Smooth muscle cell (in vitro differentiated cells): ENCODE measurements around the gene CFAP97D2. TPM values are rescaled to one million over a fixed set of nuclear protein-coding genes. Genes with fewer than 3 reads are reported as not detected.

Source experiments
- DNase-seq: peaks from one replicate; lab custom pipeline; 2025; ENCODE audit not compliant: unreplicated experiment; lab: John Stamatoyannopoulos, UW
- H2AFZ ChIP-seq: fragments of 200-600 bp; sonication (generic); 2 replicates; pipeline ENCODE4 v1.6.0; 2016; ENCODE audit warnings: antibody characterized with exemption, low read depth, mild to moderate bottlenecking
- H3F3A ChIP-seq: fragments of 200-600 bp; sonication (generic); 2 replicates; pipeline ENCODE4 v1.6.0; 2017; ENCODE audit warnings: antibody characterized with exemption, low read depth
- H3K27ac ChIP-seq: fragments of 200-600 bp; sonication (generic); 2 replicates; pipeline ENCODE4 v1.5.1; 2016; ENCODE audit warnings: low read depth, mild to moderate bottlenecking
- H3K27me3 ChIP-seq: fragments of 200-600 bp; sonication (generic); 2 replicates; pipeline ENCODE4 v1.6.1; 2016; ENCODE audit warnings: low read depth, mild to moderate bottlenecking
- H3K36me3 ChIP-seq: fragments of 200-600 bp; sonication (generic); 2 replicates; pipeline ENCODE4 v1.5.1; 2016; ENCODE audit warnings: low read depth
- H3K4me1 ChIP-seq: fragments of 200-600 bp; sonication (generic); 2 replicates; pipeline ENCODE4 v1.5.1; 2016; ENCODE audit warnings: low read depth
- H3K4me2 ChIP-seq: fragments of 200-600 bp; sonication (generic); 2 replicates; pipeline ENCODE4 v1.6.0; 2016; ENCODE audit warnings: mild to moderate bottlenecking
- H3K4me3 ChIP-seq: fragments of 200-600 bp; sonication (generic); 2 replicates; pipeline ENCODE4 v1.5.1; 2016; ENCODE audit warnings: mild to moderate bottlenecking
- H3K79me2 ChIP-seq: fragments of 200-600 bp; sonication (generic); 2 replicates; pipeline ENCODE4 v1.6.0; 2016; ENCODE audit warnings: low read depth, mild to moderate bottlenecking
- H3K9ac ChIP-seq: fragments of 200-600 bp; sonication (generic); 2 replicates; pipeline ENCODE4 v1.6.0; 2016; ENCODE audit warnings: low read depth
- H3K9me3 ChIP-seq: fragments of 200-600 bp; sonication (generic); replicated peaks from 2 replicates; pipeline ENCODE4 v1.5.1; 2016; ENCODE audit warnings: low read depth
- H4K20me1 ChIP-seq: fragments of 200-600 bp; sonication (generic); 2 replicates; pipeline ENCODE4 v1.6.0; 2016; ENCODE audit warnings: low read depth
- WGBS: methylation state at CpG from one replicate; pipeline ENCODE4 v1.1.7; 2016; ENCODE audit warnings: low lambda C conversion rate; 5-methylcytosine and 5-hydroxymethylcytosine counted together
- polyA plus RNA-seq: library from polyadenylated mRNA; unstranded; fragments of >200 nt; fragmentation: Nextera tagmentation; extraction: Ambion mirVana; gene quantifications from 2 replicates; pipeline ENCODE4 v1.2.1, GENCODE V29; 2016
- total RNA-seq: library from RNA; depleted of rRNA; stranded (reverse); fragments of >200 nt; gene quantifications from 2 replicates; pipeline ENCODE4 v1.2.3, GENCODE V29; 2014
- TF ChIP-seq, protein P1 (sequence below): fragments of 200-600 bp; sonication (generic); IDR thresholded peaks from 2 replicates; pipeline ENCODE4 v1.5.1; 2017; ENCODE audit warnings: borderline replicate concordance, mild to moderate bottlenecking, antibody characterized with exemption; ENCODE audit not compliant: insufficient read depth, poor library complexity, severe bottlenecking

CFAP97D2 gene
- total and polyA plus RNA-seq, 2 experiments from 2014 or later, result not detected

DNA sequence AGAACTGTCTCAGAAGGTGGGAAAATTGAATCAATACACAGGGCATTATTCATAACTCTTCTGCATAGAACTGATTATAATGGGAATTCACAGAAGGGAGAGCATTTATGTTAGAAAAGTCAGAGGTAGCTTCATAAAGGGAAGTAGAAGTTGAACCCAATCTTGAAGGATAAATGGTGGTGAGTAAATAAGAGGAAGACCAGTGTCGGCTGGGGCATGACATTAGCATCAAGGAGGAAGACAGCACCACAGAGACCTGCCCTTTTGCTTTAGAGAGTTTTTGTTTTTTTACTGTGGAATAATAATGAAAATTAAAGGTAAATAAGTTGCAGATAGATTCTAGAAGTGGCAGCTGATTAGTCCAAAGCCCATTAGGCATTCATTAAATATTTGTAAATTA is 77.5 kb downstream of the CFAP97D2 start:
- Histone ChIP-seq H3K4me3 (no peak overlapping the region), H3K4me2 (no peak overlapping the region), H3K27me3 (no peaks in the 10 kb centered on the region), H3K36me3 (peaks cover 32% of the 10 kb centered on the region), H3K27ac (no peak overlapping the region), H3K79me2 (no peaks in the 10 kb centered on the region), H3K4me1 (no peaks in the 10 kb centered on the region), H3K9ac (no peak overlapping the region), H3F3A (no peaks in the 10 kb centered on the region), H4K20me1 (peaks cover 21% of the 10 kb centered on the region), H2AFZ (no peak overlapping the region), H3K9me3 (no peaks in the 10 kb centered on the region)
- TF ChIP-seq, protein P1, sequence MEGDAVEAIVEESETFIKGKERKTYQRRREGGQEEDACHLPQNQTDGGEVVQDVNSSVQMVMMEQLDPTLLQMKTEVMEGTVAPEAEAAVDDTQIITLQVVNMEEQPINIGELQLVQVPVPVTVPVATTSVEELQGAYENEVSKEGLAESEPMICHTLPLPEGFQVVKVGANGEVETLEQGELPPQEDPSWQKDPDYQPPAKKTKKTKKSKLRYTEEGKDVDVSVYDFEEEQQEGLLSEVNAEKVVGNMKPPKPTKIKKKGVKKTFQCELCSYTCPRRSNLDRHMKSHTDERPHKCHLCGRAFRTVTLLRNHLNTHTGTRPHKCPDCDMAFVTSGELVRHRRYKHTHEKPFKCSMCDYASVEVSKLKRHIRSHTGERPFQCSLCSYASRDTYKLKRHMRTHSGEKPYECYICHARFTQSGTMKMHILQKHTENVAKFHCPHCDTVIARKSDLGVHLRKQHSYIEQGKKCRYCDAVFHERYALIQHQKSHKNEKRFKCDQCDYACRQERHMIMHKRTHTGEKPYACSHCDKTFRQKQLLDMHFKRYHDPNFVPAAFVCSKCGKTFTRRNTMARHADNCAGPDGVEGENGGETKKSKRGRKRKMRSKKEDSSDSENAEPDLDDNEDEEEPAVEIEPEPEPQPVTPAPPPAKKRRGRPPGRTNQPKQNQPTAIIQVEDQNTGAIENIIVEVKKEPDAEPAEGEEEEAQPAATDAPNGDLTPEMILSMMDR, result no peak
- 89% methylated on average over 1 of the region's 1 CpG for WGBS
- DNase-seq, result no peak

DNA sequence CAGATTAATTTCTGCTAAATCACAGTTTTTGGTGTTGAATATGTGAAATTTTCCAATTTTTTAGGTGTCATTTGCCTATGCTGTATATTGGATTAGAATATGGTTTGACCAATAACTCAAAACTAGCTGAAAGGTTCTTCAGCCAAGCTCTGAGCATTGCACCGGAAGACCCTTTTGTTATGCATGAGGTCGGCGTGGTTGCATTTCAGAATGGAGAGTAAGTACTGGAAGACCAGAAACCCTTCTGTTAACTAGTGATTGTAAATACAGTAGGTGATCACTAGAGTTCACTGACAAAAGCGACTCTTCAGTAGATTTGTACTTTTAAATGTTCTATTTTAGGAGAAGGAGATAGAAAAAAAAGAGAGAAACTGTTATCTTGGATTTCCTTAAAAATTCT is 78.0 kb downstream of the CFAP97D2 start:
- peaks cover 33% of the 10 kb centered on the region for H3K36me3 ChIP-seq
- TF ChIP-seq, protein P1, result no peak
- no peaks in the 10 kb centered on the region for H3K9me3 ChIP-seq
- H3K4me3 ChIP-seq, result no peak overlapping the region
- 74% methylated on average over 4 of the region's 4 CpGs for WGBS
- no peaks in the 10 kb centered on the region for H3K79me2 ChIP-seq
- H3K4me2 ChIP-seq, result no peak overlapping the region
- H3K9ac ChIP-seq, result no peak overlapping the region
- no peak overlapping the region for H2AFZ ChIP-seq
- H4K20me1 ChIP-seq, result peaks cover 18% of the 10 kb centered on the region
- no peak for DNase-seq
- H3K27ac ChIP-seq, result no peak overlapping the region
- H3K27me3 ChIP-seq, result no peaks in the 10 kb centered on the region
- H3K4me1 ChIP-seq, result no peaks in the 10 kb centered on the region
- no peaks in the 10 kb centered on the region for H3F3A ChIP-seq

DNA sequence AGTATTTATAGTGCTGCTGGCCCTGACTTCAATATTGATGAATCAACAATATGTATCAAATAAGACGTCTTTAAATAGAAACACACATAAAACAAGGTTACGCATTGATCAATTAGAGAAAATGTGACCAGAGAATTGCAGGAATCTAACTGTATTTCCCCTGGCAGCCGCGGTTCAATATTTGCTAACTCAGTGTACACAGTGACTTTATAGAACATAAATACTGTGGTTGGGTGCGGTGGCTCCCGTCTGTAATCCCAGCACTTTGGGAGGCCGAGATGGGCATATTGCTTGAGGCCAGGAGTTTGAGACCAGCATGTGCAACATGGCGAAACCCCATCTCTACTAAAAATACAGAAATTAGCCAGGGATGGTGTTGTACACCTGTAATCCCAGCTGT is 79.5 kb downstream of the CFAP97D2 start:
- TF ChIP-seq, protein P1, result no peak
- 97% methylated on average over 8 of the region's 8 CpGs for WGBS

DNA sequence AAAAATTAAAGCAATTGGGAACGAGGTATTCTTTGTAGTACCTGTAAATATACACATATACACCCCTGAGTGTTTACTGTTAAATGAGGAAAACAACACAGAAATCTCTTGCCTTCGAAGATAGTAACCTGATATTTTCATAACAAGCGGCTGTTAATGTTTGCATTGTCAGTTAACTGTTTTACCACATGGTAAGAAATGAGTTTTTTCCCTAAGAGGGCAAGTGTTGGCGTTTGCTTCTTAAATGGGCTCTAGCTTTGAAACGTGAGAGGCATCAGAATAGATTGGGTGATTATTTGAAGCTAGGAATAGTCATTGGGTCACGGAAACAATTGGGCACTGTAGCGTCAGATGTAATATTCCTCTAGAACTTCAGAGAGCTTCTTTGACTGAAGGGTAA is 80.3 kb downstream of the CFAP97D2 start:
- peaks cover 7% of the 10 kb centered on the region for H4K20me1 ChIP-seq
- H3F3A ChIP-seq, result no peaks in the 10 kb centered on the region
- H2AFZ ChIP-seq, result no peak overlapping the region
- H3K4me2 ChIP-seq, result no peak overlapping the region
- no peak overlapping the region for H3K4me3 ChIP-seq
- DNase-seq, result no peak
- peaks cover 51% of the 10 kb centered on the region for H3K36me3 ChIP-seq
- WGBS, result 96% methylated on average over 7 of the region's 7 CpGs
- no peak overlapping the region for H3K27ac ChIP-seq
- no peaks in the 10 kb centered on the region for H3K27me3 ChIP-seq
- no peak overlapping the region for H3K9ac ChIP-seq
- TF ChIP-seq, protein P1, result no peak
- H3K79me2 ChIP-seq, result no peaks in the 10 kb centered on the region
- H3K9me3 ChIP-seq, result no peaks in the 10 kb centered on the region
- no peaks in the 10 kb centered on the region for H3K4me1 ChIP-seq

More for the DNA sequence above, 79.5 kb downstream of the CFAP97D2 start:
- Histone ChIP-seq H3K9ac (no peak overlapping the region), H3K9me3 (no peaks in the 10 kb centered on the region), H2AFZ (no peak overlapping the region), H3F3A (no peaks in the 10 kb centered on the region), H4K20me1 (peaks cover 7% of the 10 kb centered on the region), H3K79me2 (no peaks in the 10 kb centered on the region), H3K36me3 (peaks cover 45% of the 10 kb centered on the region), H3K4me3 (no peak overlapping the region), H3K4me1 (no peaks in the 10 kb centered on the region), H3K4me2 (no peak overlapping the region), H3K27ac (no peak overlapping the region), H3K27me3 (no peaks in the 10 kb centered on the region)
- DNase-seq, result no peak
